Spleen (tissue), 7 donors: ENCODE data around the gene EVA1A.

ENCODE experiments used
- POLR2A ChIP-seq, 3 donors: fragments of 450-650 bp; IDR thresholded peaks; one replicate each; pipeline ENCODE4 v1.5.1; 2017; ENCODE audit warnings: antibody characterized with exemption in 3 of 3, mild to moderate bottlenecking in 1 of 3
- POLR2AphosphoS5 ChIP-seq, 3 donors: sonication (generic); formaldehyde crosslinking; IDR thresholded peaks; one replicate each; pipeline ENCODE4 v1.5.1; 2017; ENCODE audit warnings: antibody characterized with exemption in 3 of 3
- TF ChIP-seq, protein P1 (sequence below), 11 experiments: fragments of 200-600 bp in 7 of 11; fragments of 450-650 bp in 4 of 11; sonication (generic) in 4 of 11; IDR thresholded peaks in 8 of 11; conservative IDR thresholded peaks in 3 of 11; 1 replicate in 7 of 11; 2 replicates in 4 of 11; pipeline versions ENCODE4 v1.4.0 to v1.8.0; 2016 to 2021; ENCODE audit warnings: antibody characterized with exemption in 11 of 11, inconsistent platforms in 4 of 11, mild to moderate bottlenecking in 1 of 11
- donor health status: DM: no; HTN: no; CAD: no; lungs with moderate emphysema.
- donor health status: DM: no; HTN: no; CAD: no.
- donor health status: DM: no; HTN: no; CAD: no.

GRCh38 chr2:75555701-75556100 is 5.0 kb downstream of the EVA1A start:
- TF ChIP-seq, protein P1, sequence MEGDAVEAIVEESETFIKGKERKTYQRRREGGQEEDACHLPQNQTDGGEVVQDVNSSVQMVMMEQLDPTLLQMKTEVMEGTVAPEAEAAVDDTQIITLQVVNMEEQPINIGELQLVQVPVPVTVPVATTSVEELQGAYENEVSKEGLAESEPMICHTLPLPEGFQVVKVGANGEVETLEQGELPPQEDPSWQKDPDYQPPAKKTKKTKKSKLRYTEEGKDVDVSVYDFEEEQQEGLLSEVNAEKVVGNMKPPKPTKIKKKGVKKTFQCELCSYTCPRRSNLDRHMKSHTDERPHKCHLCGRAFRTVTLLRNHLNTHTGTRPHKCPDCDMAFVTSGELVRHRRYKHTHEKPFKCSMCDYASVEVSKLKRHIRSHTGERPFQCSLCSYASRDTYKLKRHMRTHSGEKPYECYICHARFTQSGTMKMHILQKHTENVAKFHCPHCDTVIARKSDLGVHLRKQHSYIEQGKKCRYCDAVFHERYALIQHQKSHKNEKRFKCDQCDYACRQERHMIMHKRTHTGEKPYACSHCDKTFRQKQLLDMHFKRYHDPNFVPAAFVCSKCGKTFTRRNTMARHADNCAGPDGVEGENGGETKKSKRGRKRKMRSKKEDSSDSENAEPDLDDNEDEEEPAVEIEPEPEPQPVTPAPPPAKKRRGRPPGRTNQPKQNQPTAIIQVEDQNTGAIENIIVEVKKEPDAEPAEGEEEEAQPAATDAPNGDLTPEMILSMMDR (IDR thresholded peaks at IDR 0.05 in 8 of 11, conservative IDR thresholded peaks at IDR 0.05 in 3 of 11), result no peak
- TF ChIP-seq POLR2A (IDR thresholded peaks at IDR 0.05) (no peak), POLR2AphosphoS5 (IDR thresholded peaks at IDR 0.05) (no peak)
